ENCODE data around the gene CYGB. TPM values are rescaled to one million over a fixed set of nuclear protein-coding genes. Genes with fewer than 3 reads are reported as not detected.

Gene CYGB
- total RNA-seq, 1 donor from 2014 or later: 9.1 TPM

GRCh38 chr17:76584427-76585032 lies 47.0 kb upstream of the CYGB start:
- Mint-ChIP-seq H3K27ac (ENCODE audit: unreplicated experiment) (no peak overlapping the region), H3K4me3 (ENCODE audit: unreplicated experiment) (peak overlapping the region; percentile 69), H3K9me3 (ENCODE audit: unreplicated experiment) (no peaks in the 10 kb centered on the region), H3K27me3 (ENCODE audit: unreplicated experiment) (peaks cover 5% of the 10 kb centered on the region), H3K36me3 (ENCODE audit: unreplicated experiment) (no peaks in the 10 kb centered on the region), H3K4me1 (ENCODE audit: unreplicated experiment) (peaks cover 28% of the 10 kb centered on the region)
- DNase-seq (ENCODE audit: extremely low spot score, unreplicated experiment): no peak
- no peak for TF ChIP-seq CTCF (IDR thresholded peaks at IDR 0.05)

- no peaks in the 10 kb centered on the region for H3K27me3 Mint-ChIP-seq (ENCODE audit: unreplicated experiment)
- no peak for DNase-seq (ENCODE audit: extremely low spot score, unreplicated experiment)
- no peaks in the 10 kb centered on the region for H3K36me3 Mint-ChIP-seq (ENCODE audit: unreplicated experiment)
- H3K9me3 Mint-ChIP-seq (ENCODE audit: unreplicated experiment): no peaks in the 10 kb centered on the region
- TF ChIP-seq CTCF (IDR thresholded peaks at IDR 0.05): no peak
- no peak overlapping the region for H3K4me3 Mint-ChIP-seq (ENCODE audit: unreplicated experiment)
- H3K27ac Mint-ChIP-seq (ENCODE audit: unreplicated experiment): no peak overlapping the region
- peaks cover 30% of the 10 kb centered on the region for H3K4me1 Mint-ChIP-seq (ENCODE audit: unreplicated experiment)
These were observed 45.2 kb upstream of the CYGB start for GRCh38 chr17:76582660-76583059.

- no peak overlapping the region for H3K27ac Mint-ChIP-seq (ENCODE audit: unreplicated experiment)
These were observed 44.0 kb upstream of the CYGB start for GRCh38 chr17:76581515-76581914.

GRCh38 chr17:76579281-76579680 lies 41.8 kb upstream of the CYGB start:
- DNase-seq (ENCODE audit: extremely low spot score, unreplicated experiment): no peak
- Mint-ChIP-seq H3K9me3 (ENCODE audit: unreplicated experiment) (no peaks in the 10 kb centered on the region), H3K4me1 (ENCODE audit: unreplicated experiment) (peaks cover 25% of the 10 kb centered on the region), H3K27me3 (ENCODE audit: unreplicated experiment) (no peaks in the 10 kb centered on the region), H3K27ac (ENCODE audit: unreplicated experiment) (no peak overlapping the region), H3K4me3 (ENCODE audit: unreplicated experiment) (no peak overlapping the region), H3K36me3 (ENCODE audit: unreplicated experiment) (no peaks in the 10 kb centered on the region)
- TF ChIP-seq CTCF (IDR thresholded peaks at IDR 0.05): no peak

More at GRCh38 chr17:76581515-76581914, 44.0 kb upstream of the CYGB start:
- no peak for DNase-seq (ENCODE audit: extremely low spot score, unreplicated experiment)
- H3K36me3 Mint-ChIP-seq (ENCODE audit: unreplicated experiment): no peaks in the 10 kb centered on the region
- no peaks in the 10 kb centered on the region for H3K27me3 Mint-ChIP-seq (ENCODE audit: unreplicated experiment)
- H3K9me3 Mint-ChIP-seq (ENCODE audit: unreplicated experiment): no peaks in the 10 kb centered on the region
- no peak overlapping the region for H3K4me3 Mint-ChIP-seq (ENCODE audit: unreplicated experiment)
- peaks cover 30% of the 10 kb centered on the region for H3K4me1 Mint-ChIP-seq (ENCODE audit: unreplicated experiment)
- TF ChIP-seq CTCF (IDR thresholded peaks at IDR 0.05): no peak

- Mint-ChIP-seq H3K9me3 (ENCODE audit: unreplicated experiment) (no peaks in the 10 kb centered on the region), H3K36me3 (ENCODE audit: unreplicated experiment) (no peaks in the 10 kb centered on the region), H3K4me3 (ENCODE audit: unreplicated experiment) (no peak overlapping the region), H3K27ac (ENCODE audit: unreplicated experiment) (no peak overlapping the region), H3K4me1 (ENCODE audit: unreplicated experiment) (peaks cover 25% of the 10 kb centered on the region), H3K27me3 (ENCODE audit: unreplicated experiment) (no peaks in the 10 kb centered on the region)
- TF ChIP-seq CTCF (IDR thresholded peaks at IDR 0.05): no peak
- DNase-seq (ENCODE audit: extremely low spot score, unreplicated experiment): no peak
These were observed 40.9 kb upstream of the CYGB start for GRCh38 chr17:76578376-76578775.

All from osteocyte (in vitro differentiated cells).